GM10266 (cell line): ENCODE data around the gene MACROD2.

ENCODE experiments used
- DNase-seq: peaks from one replicate; pipeline ENCODE4 v3.0.0; 2012; ENCODE audit errors: extremely low spot score
- CTCF ChIP-seq: IDR thresholded peaks from 2 replicates; pipeline ENCODE4 v1.5.1; 2012; ENCODE audit warnings: mild to moderate bottlenecking, low read depth; ENCODE audit not compliant: control insufficient read depth, insufficient read depth; ENCODE audit errors: missing control alignments

Gene MACROD2

GRCh38 chr20:15857173-15857784 lies 1862.0 kb downstream of the MACROD2 start:
- no peak for TF ChIP-seq CTCF
- DNase-seq = no peak

- DNase-seq = no peak
- TF ChIP-seq CTCF = no peak
Observed at GRCh38 chr20:15859061-15859460, 1863.7 kb downstream of the MACROD2 start.

GRCh38 chr20:15860850-15861249 lies 1865.5 kb downstream of the MACROD2 start:
- DNase-seq = no peak
- TF ChIP-seq CTCF = no peak

GRCh38 chr20:15862178-15862577 lies 1866.9 kb downstream of the MACROD2 start:
- no peak for DNase-seq
- no peak for TF ChIP-seq CTCF

- TF ChIP-seq CTCF = no peak
Observed at GRCh38 chr20:15863735-15864134, 1868.4 kb downstream of the MACROD2 start.

GRCh38 chr20:15865553-15865952 lies 1870.2 kb downstream of the MACROD2 start:
- no peak for TF ChIP-seq CTCF

More at GRCh38 chr20:15863735-15864134, 1868.4 kb downstream of the MACROD2 start:
- DNase-seq = no peak

GRCh38 chr20:15866916-15867730 lies 1871.8 kb downstream of the MACROD2 start:
- TF ChIP-seq CTCF = no peak
- no peak for DNase-seq

More at GRCh38 chr20:15865553-15865952, 1870.2 kb downstream of the MACROD2 start:
- no peak for DNase-seq
